Measurements from ENCODE around the gene CHMP6. TPM values are rescaled to one million over a fixed set of nuclear protein-coding genes. Genes with fewer than 3 reads are reported as not detected.

The CHMP6 gene
- total RNA-seq, 1 donor from 2014 or later = 15.9 TPM

DNA sequence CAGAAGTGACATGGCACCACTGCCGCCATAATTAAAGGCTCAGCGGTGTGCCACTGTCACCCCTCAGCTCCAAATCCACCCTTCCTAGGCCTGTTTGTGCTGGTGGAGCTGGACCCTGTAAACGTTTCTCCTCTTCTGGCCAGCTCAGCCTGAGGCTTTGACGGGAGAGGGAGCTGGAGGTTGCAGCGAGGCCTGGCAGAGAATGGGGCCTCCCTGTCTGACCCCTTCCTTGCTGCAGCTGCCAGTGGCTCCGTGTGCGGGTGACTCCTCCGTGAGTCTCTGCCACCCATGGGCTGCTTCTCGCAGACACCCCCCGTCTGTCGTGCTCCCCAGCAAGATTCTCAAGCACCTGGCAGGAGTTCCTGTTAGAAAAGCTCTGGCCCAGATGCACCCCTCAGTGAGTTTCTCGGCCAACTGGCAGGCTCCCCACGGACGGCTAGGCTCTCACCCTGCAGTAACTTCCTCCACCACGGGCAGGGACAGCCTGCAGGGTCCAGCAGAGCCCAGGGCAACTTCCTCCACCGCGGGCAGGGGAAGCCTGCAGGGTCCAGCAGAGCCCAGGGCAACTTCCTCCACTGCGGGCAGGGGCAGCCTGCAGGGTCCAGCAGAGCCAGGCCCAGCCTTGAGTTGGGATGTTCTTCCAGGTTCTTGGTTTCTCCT lies 4.7 kb upstream of the CHMP6 start:
- peak overlapping the region; percentile 57 for H3K27ac ChIP-seq (replicated peaks)
- intact Hi-C loops (cut with micrococcal nuclease) = loop anchor here (10.0 kb wide), 1 partner anchor 562 kb away; no protein-coding TSS in a partner anchor
- H3K4me3 ChIP-seq = no peak overlapping the region
- H3K36me3 ChIP-seq = no peaks in the 10 kb centered on the region
- TF ChIP-seq, protein P1, sequence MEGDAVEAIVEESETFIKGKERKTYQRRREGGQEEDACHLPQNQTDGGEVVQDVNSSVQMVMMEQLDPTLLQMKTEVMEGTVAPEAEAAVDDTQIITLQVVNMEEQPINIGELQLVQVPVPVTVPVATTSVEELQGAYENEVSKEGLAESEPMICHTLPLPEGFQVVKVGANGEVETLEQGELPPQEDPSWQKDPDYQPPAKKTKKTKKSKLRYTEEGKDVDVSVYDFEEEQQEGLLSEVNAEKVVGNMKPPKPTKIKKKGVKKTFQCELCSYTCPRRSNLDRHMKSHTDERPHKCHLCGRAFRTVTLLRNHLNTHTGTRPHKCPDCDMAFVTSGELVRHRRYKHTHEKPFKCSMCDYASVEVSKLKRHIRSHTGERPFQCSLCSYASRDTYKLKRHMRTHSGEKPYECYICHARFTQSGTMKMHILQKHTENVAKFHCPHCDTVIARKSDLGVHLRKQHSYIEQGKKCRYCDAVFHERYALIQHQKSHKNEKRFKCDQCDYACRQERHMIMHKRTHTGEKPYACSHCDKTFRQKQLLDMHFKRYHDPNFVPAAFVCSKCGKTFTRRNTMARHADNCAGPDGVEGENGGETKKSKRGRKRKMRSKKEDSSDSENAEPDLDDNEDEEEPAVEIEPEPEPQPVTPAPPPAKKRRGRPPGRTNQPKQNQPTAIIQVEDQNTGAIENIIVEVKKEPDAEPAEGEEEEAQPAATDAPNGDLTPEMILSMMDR (IDR thresholded peaks at IDR 0.05; ENCODE audit: borderline replicate concordance) = no peak
- peaks cover 29% of the 10 kb centered on the region for H3K4me1 ChIP-seq
- no peaks in the 10 kb centered on the region for H3K9me3 ChIP-seq (replicated peaks)
- DNase-seq = no peak
- H3K27me3 ChIP-seq (ENCODE audit: low read depth) = peaks cover 17% of the 10 kb centered on the region

DNA sequence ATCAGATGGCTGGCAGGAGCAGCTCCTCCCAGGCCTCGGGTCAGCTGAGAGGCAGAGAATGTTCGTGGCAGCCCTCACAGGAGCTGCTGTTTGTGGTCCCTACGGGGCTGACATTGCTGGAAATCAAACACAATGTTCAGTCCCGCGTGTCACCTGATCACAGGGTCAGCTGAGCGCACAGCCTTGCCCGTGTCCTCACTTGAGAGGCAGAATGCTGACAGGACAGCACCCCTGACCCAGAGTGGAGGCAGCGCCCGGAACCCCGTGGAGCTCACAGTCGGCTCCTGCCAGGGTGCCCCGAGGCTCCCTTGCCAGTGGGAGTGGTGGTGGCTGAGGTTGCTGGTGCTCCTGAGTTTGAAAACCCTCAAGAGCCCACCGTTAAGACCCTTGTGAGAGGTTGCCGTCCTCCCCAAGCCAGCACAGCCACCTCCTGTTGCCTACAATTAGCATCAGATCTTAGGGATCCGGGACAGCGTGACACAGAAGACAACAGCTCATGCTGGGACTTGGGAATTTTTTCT lies 3.6 kb upstream of the CHMP6 start:
- intact Hi-C loops (cut with micrococcal nuclease) = loop anchor here (10.0 kb wide), 1 partner anchor 563 kb away; no protein-coding TSS in a partner anchor
- H3K9me3 ChIP-seq (replicated peaks) = no peaks in the 10 kb centered on the region
- peaks cover 8% of the 10 kb centered on the region for H3K27me3 ChIP-seq (ENCODE audit: low read depth)
- peak; percentile 43 for DNase-seq
- no peaks in the 10 kb centered on the region for H3K36me3 ChIP-seq
- peak overlapping the region; percentile 57 for H3K27ac ChIP-seq (replicated peaks)
- H3K4me1 ChIP-seq = peaks cover 39% of the 10 kb centered on the region
- TF ChIP-seq, protein P1 (IDR thresholded peaks at IDR 0.05; ENCODE audit: borderline replicate concordance) = no peak
- peak overlapping the region; percentile 11 for H3K4me3 ChIP-seq

DNA sequence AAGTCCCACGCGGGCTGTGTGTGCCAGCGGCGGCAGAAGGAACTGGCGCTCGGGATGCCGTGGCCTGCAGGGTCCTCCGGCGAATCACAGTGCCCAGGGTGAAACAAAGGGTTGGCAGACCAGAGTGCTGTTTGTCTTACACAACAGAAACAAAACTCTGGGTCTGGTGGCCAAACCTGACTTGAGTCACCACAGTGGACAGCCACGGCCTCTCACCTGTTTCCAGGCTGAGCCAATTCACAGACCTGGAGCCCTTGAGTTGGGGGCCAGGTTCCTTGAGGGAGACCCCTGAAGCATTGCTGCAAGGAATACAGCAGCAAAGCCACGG lies 2.1 kb upstream of the CHMP6 start:
- Histone ChIP-seq H3K27ac (replicated peaks) (no peak overlapping the region), H3K4me1 (peaks cover 53% of the 10 kb centered on the region), H3K27me3 (ENCODE audit: low read depth) (peaks cover 8% of the 10 kb centered on the region), H3K36me3 (no peaks in the 10 kb centered on the region), H3K4me3 (no peak overlapping the region), H3K9me3 (replicated peaks) (no peaks in the 10 kb centered on the region)
- DNase-seq = no peak
- intact Hi-C loops (cut with micrococcal nuclease) = loop anchor here (10.0 kb wide), 1 partner anchor 565 kb away; no protein-coding TSS in a partner anchor
- TF ChIP-seq, protein P1 (IDR thresholded peaks at IDR 0.05; ENCODE audit: borderline replicate concordance) = no peak

DNA sequence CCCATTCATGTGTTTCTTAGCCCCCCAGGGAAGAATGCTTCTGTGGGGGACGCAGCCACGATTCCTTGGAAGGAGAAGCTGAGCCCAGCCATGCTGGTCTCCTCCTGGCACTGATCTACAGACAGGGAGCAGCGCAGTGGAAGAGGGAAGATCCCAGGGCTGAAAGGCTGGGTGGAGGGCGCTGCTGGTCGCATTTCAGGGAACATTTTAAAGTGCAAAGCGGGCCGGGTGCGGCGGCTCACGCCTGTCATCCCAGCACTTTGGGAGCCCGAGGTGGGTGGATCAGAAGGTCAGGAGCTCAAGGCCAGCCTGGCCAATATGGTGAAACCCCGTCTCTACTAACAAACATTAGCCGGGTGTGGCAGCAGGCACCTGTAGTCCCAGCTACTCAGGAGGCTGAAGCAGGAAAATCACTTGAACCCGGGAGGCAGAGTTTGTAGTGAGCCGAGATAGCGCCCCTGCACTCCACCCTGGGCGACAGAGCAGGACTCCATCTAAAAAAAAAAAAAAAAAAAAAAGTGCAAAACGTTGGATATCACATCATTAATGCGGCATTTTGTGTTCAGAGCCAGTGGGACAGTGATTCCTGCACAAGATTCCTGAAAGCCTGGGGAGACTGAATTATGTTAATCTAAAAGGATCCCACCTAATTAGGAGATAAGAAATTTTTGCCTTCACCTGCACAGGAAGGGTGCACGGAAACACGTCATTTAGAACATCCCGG lies 558 bp upstream of the CHMP6 start:
- DNase-seq = no peak
- Histone ChIP-seq H3K4me3 (peak overlapping the region; percentile 85), H3K4me1 (peaks cover 48% of the 10 kb centered on the region), H3K36me3 (peaks cover 13% of the 10 kb centered on the region), H3K27ac (replicated peaks) (peak overlapping the region; percentile 76), H3K27me3 (ENCODE audit: low read depth) (peaks cover 8% of the 10 kb centered on the region), H3K9me3 (replicated peaks) (no peaks in the 10 kb centered on the region)
- TF ChIP-seq, protein P1 (IDR thresholded peaks at IDR 0.05; ENCODE audit: borderline replicate concordance) = no peak
- intact Hi-C loops (cut with micrococcal nuclease) = no loop called here

DNA sequence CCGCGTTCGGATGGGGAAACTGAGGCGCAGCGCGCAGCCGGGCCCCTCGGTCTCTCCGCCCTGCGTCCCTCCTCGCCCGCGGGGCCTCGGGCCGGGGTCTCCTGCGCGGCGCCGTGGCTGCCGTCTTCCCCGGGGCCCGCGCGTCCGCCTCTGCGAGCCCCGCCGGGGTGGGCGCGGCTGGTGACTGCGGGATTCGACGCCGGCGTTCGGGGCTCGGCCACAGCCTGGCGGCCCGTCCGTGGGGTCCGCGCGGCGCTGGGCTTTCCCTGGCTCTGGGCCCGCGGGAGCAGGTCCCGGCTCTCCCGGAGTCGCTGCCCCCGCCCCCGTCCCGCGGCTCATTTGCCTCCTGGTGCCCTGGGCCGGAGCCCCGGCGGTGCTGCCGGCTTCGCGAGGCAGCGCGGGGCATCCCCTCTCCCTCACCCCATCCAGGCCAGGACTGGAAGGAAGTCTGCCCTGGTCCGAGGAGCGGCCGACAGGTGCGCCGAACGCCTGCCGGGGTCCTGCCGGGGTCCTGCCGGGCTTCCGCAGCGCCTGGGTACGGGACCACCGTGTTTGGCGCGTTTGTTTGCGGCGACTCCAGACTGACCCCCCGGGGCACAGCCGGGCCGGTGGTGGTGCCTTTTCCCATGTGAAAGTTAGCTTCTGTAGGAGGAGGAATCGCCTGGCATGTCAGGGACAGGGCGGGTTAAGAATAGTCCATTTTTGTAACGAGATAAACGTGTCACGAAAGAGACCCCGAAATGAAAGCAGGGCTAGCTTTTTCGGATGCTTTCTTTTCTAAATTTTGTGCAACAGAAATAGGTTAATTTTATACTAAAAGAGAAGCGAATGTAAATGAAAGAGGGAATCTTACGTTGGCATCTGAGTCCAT lies 671 bp downstream of the CHMP6 start:
- no peaks in the 10 kb centered on the region for H3K9me3 ChIP-seq (replicated peaks)
- H3K4me3 ChIP-seq = peak overlapping the region; percentile 85
- DNase-seq = no peak
- peaks cover 8% of the 10 kb centered on the region for H3K27me3 ChIP-seq (ENCODE audit: low read depth)
- peaks cover 25% of the 10 kb centered on the region for H3K36me3 ChIP-seq
- intact Hi-C loops (cut with micrococcal nuclease) = no loop called here
- TF ChIP-seq, protein P1 (IDR thresholded peaks at IDR 0.05; ENCODE audit: borderline replicate concordance) = no peak
- peak overlapping the region; percentile 76 for H3K27ac ChIP-seq (replicated peaks)
- peaks cover 48% of the 10 kb centered on the region for H3K4me1 ChIP-seq
